Measurements from ENCODE around the gene IGF2. TPM values are rescaled to one million over a fixed set of nuclear protein-coding genes. Genes with fewer than 3 reads are reported as not detected.

IGF2 gene
- total RNA-seq, 2 experiments from 2014 or later = not detected

- Mint-ChIP-seq H3K9me3 (ENCODE audit: insufficient read depth) (no peaks in the 10 kb centered on the region), H3K4me1 (ENCODE audit: low read depth) (no peaks in the 10 kb centered on the region), H3K27me3 (ENCODE audit: low read depth) (peaks cover 9% of the 10 kb centered on the region), H3K27ac (no peak overlapping the region), H3K4me3 (no peak overlapping the region), H3K36me3 (ENCODE audit: low read depth) (no peaks in the 10 kb centered on the region)
- ATAC-seq (no peak), DNase-seq (no peak)
- CTCF ChIA-PET = no interaction called here
- POLR2A ChIA-PET = no interaction called here
Observed at GRCh38 chr11:2122222-2122906, 16.8 kb downstream of the IGF2 start.

- Mint-ChIP-seq H3K4me1 (ENCODE audit: low read depth) (no peaks in the 10 kb centered on the region), H3K27ac (no peak overlapping the region), H3K27me3 (ENCODE audit: low read depth) (peaks cover 10% of the 10 kb centered on the region), H3K36me3 (ENCODE audit: low read depth) (no peaks in the 10 kb centered on the region), H3K9me3 (ENCODE audit: insufficient read depth) (no peaks in the 10 kb centered on the region), H3K4me3 (no peak overlapping the region)
- POLR2A ChIA-PET = no interaction called here
- CTCF ChIA-PET = no interaction called here
- no peak for DNase-seq
- no peak for ATAC-seq
Observed at GRCh38 chr11:2121227-2122130, 17.7 kb downstream of the IGF2 start.

DNA sequence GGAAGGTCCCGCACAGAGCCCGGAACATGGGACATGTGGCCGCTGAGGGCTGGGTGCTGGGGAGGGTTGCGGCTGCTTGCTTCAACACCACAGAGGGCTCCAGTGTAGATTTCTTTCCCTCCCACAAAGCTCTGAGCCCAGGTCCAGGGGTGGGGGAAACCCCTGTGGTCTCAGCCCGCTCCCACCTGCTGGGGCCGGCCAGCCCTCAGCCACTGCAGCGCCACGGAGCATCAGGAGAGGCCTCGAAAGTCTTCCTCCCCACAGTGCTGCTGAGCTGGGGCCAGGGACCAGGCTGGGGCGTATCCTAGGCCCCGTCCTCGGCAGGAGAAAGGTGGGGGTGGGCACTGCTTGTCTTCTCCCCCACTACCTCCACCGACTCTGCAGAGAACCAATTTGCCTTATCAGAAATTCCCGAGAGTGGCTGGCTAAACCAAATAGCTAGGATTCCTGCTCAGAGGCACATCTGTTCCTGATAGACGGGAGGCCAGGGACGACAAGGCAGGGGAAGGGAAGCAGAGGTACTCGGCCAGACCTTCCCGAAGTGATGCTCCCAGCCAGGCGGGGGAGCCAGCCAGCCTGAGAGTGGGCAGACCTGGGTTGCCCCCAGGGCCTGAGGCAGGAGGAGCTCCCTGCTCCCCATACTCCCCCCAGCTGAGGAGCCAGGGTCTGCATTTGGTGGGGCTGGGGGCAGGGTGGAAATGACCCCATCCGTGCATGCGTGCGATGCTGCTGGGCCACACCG, 18.7 kb downstream of the IGF2 start:
- Mint-ChIP-seq H3K36me3 (ENCODE audit: low read depth) (no peaks in the 10 kb centered on the region), H3K4me3 (no peak overlapping the region), H3K4me1 (ENCODE audit: low read depth) (no peaks in the 10 kb centered on the region), H3K27ac (no peak overlapping the region), H3K9me3 (ENCODE audit: insufficient read depth) (no peaks in the 10 kb centered on the region), H3K27me3 (ENCODE audit: low read depth) (peaks cover 13% of the 10 kb centered on the region)
- ChIA-PET POLR2A (no interaction called here), CTCF (interaction anchor here (0.5 kb wide), 1 partner anchor 735 kb away, joined by 3 read pairs; no protein-coding TSS in a partner anchor)
- ATAC-seq (no peak), DNase-seq (no peak)

- H3K9me3 Mint-ChIP-seq (ENCODE audit: insufficient read depth) = no peaks in the 10 kb centered on the region
- H3K36me3 Mint-ChIP-seq (ENCODE audit: low read depth) = no peaks in the 10 kb centered on the region
- ChIA-PET CTCF (no interaction called here), POLR2A (no interaction called here)
- H3K27me3 Mint-ChIP-seq (ENCODE audit: low read depth) = peaks cover 13% of the 10 kb centered on the region
- ATAC-seq = no peak
- H3K27ac Mint-ChIP-seq = no peak overlapping the region
- no peak overlapping the region for H3K4me3 Mint-ChIP-seq
- H3K4me1 Mint-ChIP-seq (ENCODE audit: low read depth) = no peaks in the 10 kb centered on the region
- DNase-seq = no peak
Observed at GRCh38 chr11:2118677-2119076, 20.5 kb downstream of the IGF2 start.

GRCh38 chr11:2116680-2117079, 22.5 kb downstream of the IGF2 start:
- H3K27ac Mint-ChIP-seq = no peak overlapping the region
- DNase-seq (no peak), ATAC-seq (no peak)
- ChIA-PET CTCF (no interaction called here), POLR2A (no interaction called here)
- H3K9me3 Mint-ChIP-seq (ENCODE audit: insufficient read depth) = no peaks in the 10 kb centered on the region
- peaks cover 13% of the 10 kb centered on the region for H3K27me3 Mint-ChIP-seq (ENCODE audit: low read depth)
- H3K36me3 Mint-ChIP-seq (ENCODE audit: low read depth) = no peaks in the 10 kb centered on the region
- H3K4me3 Mint-ChIP-seq = no peak overlapping the region
- no peaks in the 10 kb centered on the region for H3K4me1 Mint-ChIP-seq (ENCODE audit: low read depth)

DNA sequence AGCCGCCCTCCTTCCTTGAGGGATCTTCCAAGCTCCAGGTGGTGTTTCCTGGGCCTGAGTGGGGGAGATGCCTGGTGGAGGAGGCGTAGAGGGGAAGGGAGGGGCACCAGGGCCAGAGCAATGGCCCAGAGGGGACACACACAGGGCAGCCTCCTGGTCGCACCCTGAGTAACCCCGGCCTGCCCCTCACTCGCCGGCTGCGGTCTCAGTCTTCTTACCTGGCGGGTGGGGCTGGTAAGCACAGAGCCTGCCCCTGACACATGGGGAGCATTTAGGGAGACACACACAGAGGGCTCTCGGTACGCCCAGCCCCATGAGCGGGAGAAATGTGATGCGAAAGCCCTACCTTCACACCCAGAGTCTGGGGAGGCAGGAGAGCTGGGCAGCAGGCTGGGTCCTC, 23.9 kb downstream of the IGF2 start:
- H3K9me3 Mint-ChIP-seq (ENCODE audit: insufficient read depth) = no peaks in the 10 kb centered on the region
- H3K36me3 Mint-ChIP-seq (ENCODE audit: low read depth) = no peaks in the 10 kb centered on the region
- POLR2A ChIA-PET = no interaction called here
- ATAC-seq = no peak
- H3K4me3 Mint-ChIP-seq = no peak overlapping the region
- H3K27me3 Mint-ChIP-seq (ENCODE audit: low read depth) = peaks cover 16% of the 10 kb centered on the region
- H3K27ac Mint-ChIP-seq = no peak overlapping the region
- no peaks in the 10 kb centered on the region for H3K4me1 Mint-ChIP-seq (ENCODE audit: low read depth)
- no peak for DNase-seq
- CTCF ChIA-PET = no interaction called here

DNA sequence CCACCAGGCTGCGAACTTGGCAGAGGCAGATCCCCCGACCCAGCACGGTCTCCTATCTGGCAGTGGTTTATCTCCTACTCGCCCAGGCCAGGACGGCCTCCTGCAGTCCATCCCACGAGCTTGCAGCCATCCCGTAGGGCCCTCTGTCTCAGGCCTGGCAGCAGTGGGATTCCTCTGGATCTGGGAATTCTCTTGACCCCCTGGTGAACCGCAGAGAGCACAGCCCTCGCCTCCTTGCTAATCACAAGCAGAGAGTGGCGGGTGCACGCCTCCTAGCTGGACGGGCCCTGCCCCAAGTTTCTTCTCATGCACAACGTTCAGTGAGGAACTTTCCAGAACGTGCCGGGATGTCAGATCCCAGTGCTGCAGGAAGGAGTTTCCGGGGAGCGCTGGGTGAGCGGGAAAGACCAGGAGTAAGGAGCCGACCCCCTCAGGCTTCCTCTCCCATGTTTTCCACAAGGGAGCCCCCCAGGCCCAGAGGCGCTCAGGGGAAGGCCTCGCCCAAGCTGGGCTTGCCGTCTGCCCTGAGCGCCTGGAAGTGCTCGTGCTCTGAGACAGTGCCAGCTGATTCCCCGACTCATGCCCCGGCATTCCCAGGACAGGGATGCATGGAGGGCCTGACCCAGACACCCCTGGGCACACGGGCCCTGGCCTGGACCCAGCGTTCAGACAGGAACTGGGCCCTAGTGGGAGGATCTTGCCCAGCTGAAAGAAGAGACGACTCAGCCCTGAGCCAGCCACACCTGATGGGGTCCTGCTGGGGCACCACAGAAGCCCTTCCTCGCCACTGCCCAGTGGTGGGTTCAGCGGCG, 24.6 kb downstream of the IGF2 start:
- Mint-ChIP-seq H3K36me3 (ENCODE audit: low read depth) (no peaks in the 10 kb centered on the region), H3K27me3 (ENCODE audit: low read depth) (peaks cover 18% of the 10 kb centered on the region), H3K9me3 (ENCODE audit: insufficient read depth) (no peaks in the 10 kb centered on the region), H3K4me3 (no peak overlapping the region), H3K4me1 (ENCODE audit: low read depth) (no peaks in the 10 kb centered on the region), H3K27ac (no peak overlapping the region)
- ChIA-PET CTCF (no interaction called here), POLR2A (no interaction called here)
- ATAC-seq (no peak), DNase-seq (no peak)

GRCh38 chr11:2113776-2114175, 25.4 kb downstream of the IGF2 start:
- H3K9me3 Mint-ChIP-seq (ENCODE audit: insufficient read depth) = no peaks in the 10 kb centered on the region
- H3K27ac Mint-ChIP-seq = no peak overlapping the region
- no peaks in the 10 kb centered on the region for H3K36me3 Mint-ChIP-seq (ENCODE audit: low read depth)
- H3K4me3 Mint-ChIP-seq = no peak overlapping the region
- H3K4me1 Mint-ChIP-seq (ENCODE audit: low read depth) = no peaks in the 10 kb centered on the region
- peaks cover 18% of the 10 kb centered on the region for H3K27me3 Mint-ChIP-seq (ENCODE audit: low read depth)
- POLR2A ChIA-PET = no interaction called here
- ATAC-seq (no peak), DNase-seq (no peak)
- CTCF ChIA-PET = no interaction called here

GRCh38 chr11:2110521-2110920, 28.7 kb downstream of the IGF2 start:
- Mint-ChIP-seq H3K9me3 (ENCODE audit: insufficient read depth) (no peaks in the 10 kb centered on the region), H3K4me3 (no peak overlapping the region), H3K27ac (no peak overlapping the region), H3K27me3 (ENCODE audit: low read depth) (peaks cover 7% of the 10 kb centered on the region), H3K4me1 (ENCODE audit: low read depth) (no peaks in the 10 kb centered on the region), H3K36me3 (ENCODE audit: low read depth) (no peaks in the 10 kb centered on the region)
- no peak for DNase-seq
- no peak for ATAC-seq
- ChIA-PET POLR2A (no interaction called here), CTCF (interaction anchor here (2.0 kb wide), 1 partner anchor 41 kb away, joined by 6 read pairs; no protein-coding TSS in a partner anchor)

DNA sequence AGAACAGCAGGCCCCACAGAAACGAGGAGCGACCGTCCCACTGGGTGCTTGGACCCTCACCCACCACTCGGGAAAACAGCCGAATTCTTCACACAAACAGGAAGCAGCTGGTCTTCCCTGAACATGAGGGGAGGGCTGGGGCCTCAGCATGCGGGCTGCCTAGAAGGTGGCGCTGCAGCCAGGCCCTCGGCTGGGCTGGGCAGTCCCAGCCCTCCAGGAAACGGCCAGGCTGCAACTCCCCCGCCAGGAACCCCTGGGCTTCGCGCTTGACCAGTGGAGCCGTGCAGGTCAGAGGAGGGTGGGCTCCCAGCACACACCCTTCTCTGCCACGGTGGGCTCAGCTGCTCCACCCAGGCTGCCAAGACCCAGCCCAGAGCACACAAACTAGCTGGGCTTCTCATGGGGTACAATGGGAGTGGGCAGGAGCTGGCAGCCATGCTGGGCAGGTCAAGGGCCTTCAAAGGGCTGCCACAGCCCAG, 29.6 kb downstream of the IGF2 start:
- Mint-ChIP-seq H3K4me3 (no peak overlapping the region), H3K27ac (no peak overlapping the region), H3K9me3 (ENCODE audit: insufficient read depth) (no peaks in the 10 kb centered on the region), H3K36me3 (ENCODE audit: low read depth) (no peaks in the 10 kb centered on the region), H3K4me1 (ENCODE audit: low read depth) (no peaks in the 10 kb centered on the region), H3K27me3 (ENCODE audit: low read depth) (peaks cover 7% of the 10 kb centered on the region)
- ATAC-seq (no peak), DNase-seq (no peak)
- ChIA-PET POLR2A (no interaction called here), CTCF (interaction anchor here (0.9 to 2.0 kb wide), 2 partner anchors 42 to 110 kb away, joined by 3 to 6 read pairs; no protein-coding TSS in a partner anchor)

DNA sequence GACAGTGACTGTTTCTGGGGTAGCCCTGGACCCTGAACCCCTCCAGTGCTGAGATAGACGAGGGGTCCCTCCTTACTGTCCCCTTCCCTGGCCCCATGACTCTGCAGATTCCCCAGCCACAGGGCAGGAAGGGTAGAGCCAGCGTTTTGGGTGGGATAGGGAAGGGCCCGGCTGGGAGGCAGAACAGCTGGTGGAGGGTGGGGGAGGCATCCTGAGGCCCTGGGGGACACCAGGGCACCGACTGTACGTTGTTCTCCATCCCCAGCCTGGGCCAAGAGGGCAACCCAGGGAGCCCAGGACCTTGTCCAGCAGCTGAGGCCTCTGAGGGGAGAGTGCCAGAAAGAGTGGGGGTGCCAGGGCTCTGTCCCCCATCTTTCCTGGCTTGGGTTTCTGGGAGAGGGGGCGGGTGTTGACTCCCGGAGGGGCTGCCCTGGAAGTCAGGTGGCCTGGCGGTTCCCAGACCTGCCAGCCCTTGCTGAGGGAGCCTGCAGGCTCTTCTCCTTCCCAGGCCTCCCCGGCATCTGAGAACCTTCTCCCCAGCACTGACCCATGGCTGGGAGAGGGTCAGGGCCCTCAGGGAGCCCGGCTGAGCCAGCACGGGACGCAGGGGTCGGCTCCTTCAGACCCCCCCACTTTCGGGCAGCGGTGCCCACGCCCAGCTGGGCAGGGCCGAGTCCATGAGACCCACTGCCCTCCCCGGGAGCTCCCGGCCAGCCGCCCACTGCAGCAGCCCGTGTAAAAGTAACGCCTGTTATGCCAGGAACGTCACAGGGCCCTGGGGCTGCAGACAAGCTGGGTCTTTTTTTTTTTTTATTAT, 30.3 kb downstream of the IGF2 start:
- ATAC-seq = no peak
- H3K4me3 Mint-ChIP-seq = no peak overlapping the region
- no peak overlapping the region for H3K27ac Mint-ChIP-seq
- no peak for DNase-seq
- peaks cover 10% of the 10 kb centered on the region for H3K27me3 Mint-ChIP-seq (ENCODE audit: low read depth)
- POLR2A ChIA-PET = no interaction called here
- CTCF ChIA-PET = interaction anchor here (2.0 kb wide), 1 partner anchor 43 kb away, joined by 6 read pairs; no protein-coding TSS in a partner anchor
- H3K4me1 Mint-ChIP-seq (ENCODE audit: low read depth) = no peaks in the 10 kb centered on the region
- H3K36me3 Mint-ChIP-seq (ENCODE audit: low read depth) = no peaks in the 10 kb centered on the region
- no peaks in the 10 kb centered on the region for H3K9me3 Mint-ChIP-seq (ENCODE audit: insufficient read depth)
